GM23338 (cell line): Measurements from ENCODE around the gene MPP3. TPM values are rescaled to one million over a fixed set of nuclear protein-coding genes. Genes with fewer than 3 reads are reported as not detected.

Source experiments
- ATAC-seq: fragments of 200-7000 bp; cut with Tn5 transposase; 3 replicates; pipeline ENCODE4 v1.9.1; 2020
- DNase-seq: peaks from one replicate; pipeline ENCODE4 v3.0.0-alpha.2; 2015; ENCODE audit warnings: low spot score
- H2AFZ ChIP-seq: fragments of 200-600 bp; sonication (generic); 2 replicates; pipeline ENCODE4 v1.8.0; 2016; ENCODE audit warnings: antibody characterized with exemption, mild to moderate bottlenecking, moderate library complexity
- H3F3A ChIP-seq: fragments of 200-600 bp; sonication (generic); replicated peaks from 2 replicates; pipeline ENCODE4 v1.8.0; 2017; ENCODE audit warnings: antibody characterized with exemption, mixed run types, low read depth
- H3K27ac ChIP-seq: fragments of 200-600 bp; sonication (generic); 2 replicates; pipeline ENCODE4 v1.6.1; 2016; ENCODE audit warnings: low read depth
- H3K27me3 ChIP-seq: fragments of 200-600 bp; sonication (generic); 2 replicates; pipeline ENCODE4 v1.8.0; 2016; ENCODE audit warnings: mild to moderate bottlenecking, mixed run types, moderate library complexity; ENCODE audit not compliant: insufficient read depth
- H3K36me3 ChIP-seq: fragments of 200-600 bp; sonication (generic); 2 replicates; pipeline ENCODE4 v1.8.0; 2016; ENCODE audit warnings: mild to moderate bottlenecking; ENCODE audit not compliant: insufficient read depth
- H3K4me1 ChIP-seq: fragments of 200-600 bp; sonication (generic); 2 replicates; pipeline ENCODE4 v1.8.0; 2016; ENCODE audit warnings: mild to moderate bottlenecking, moderate library complexity; ENCODE audit not compliant: insufficient read depth
- H3K4me2 ChIP-seq: fragments of 200-600 bp; sonication (generic); 2 replicates; pipeline ENCODE4 v1.7.1; 2017; ENCODE audit warnings: mixed run types
- H3K4me3 ChIP-seq: fragments of 200-600 bp; sonication (generic); 2 replicates; pipeline ENCODE4 v1.6.1; 2016; ENCODE audit warnings: mixed run types
- H3K79me2 ChIP-seq: fragments of 200-600 bp; sonication (generic); replicated peaks from 2 replicates; pipeline ENCODE4 v1.8.0; 2017; ENCODE audit warnings: mild to moderate bottlenecking; ENCODE audit not compliant: insufficient read depth
- H3K9me2 ChIP-seq: fragments of 200-600 bp; sonication (generic); 2 replicates; pipeline ENCODE4 v1.8.0; 2017; ENCODE audit not compliant: insufficient read depth
- H4K20me1 ChIP-seq: fragments of 200-600 bp; sonication (generic); replicated peaks from 2 replicates; pipeline ENCODE4 v1.8.0; 2017; ENCODE audit warnings: mild to moderate bottlenecking; ENCODE audit not compliant: insufficient read depth
- H3K27ac Mint-ChIP-seq: 2 replicates; pipeline ENCODE4 v1.8.0; 2020; ENCODE audit warnings: inconsistent platforms, mild to moderate bottlenecking, moderate library complexity, mixed read lengths
- H3K27me3 Mint-ChIP-seq: 3 replicates; pipeline ENCODE4 v1.8.0; 2022; ENCODE audit warnings: low read depth, mild to moderate bottlenecking, moderate library complexity, mixed read lengths, inconsistent platforms; ENCODE audit not compliant: insufficient read depth, poor library complexity
- H3K36me3 Mint-ChIP-seq: 3 replicates; pipeline ENCODE4 v1.8.0; 2021; ENCODE audit warnings: low read depth, mild to moderate bottlenecking, inconsistent platforms, moderate library complexity, mixed read lengths
- H3K4me1 Mint-ChIP-seq: 3 replicates; pipeline ENCODE4 v1.8.0; 2020; ENCODE audit warnings: mild to moderate bottlenecking, inconsistent platforms, mixed read lengths
- H3K4me3 Mint-ChIP-seq: 3 replicates; pipeline ENCODE4 v1.8.0; 2021; ENCODE audit warnings: moderate library complexity, mild to moderate bottlenecking, inconsistent platforms, mixed read lengths
- H3K9me3 Mint-ChIP-seq: 3 replicates; pipeline ENCODE4 v1.8.0; 2020; ENCODE audit warnings: moderate library complexity, mild to moderate bottlenecking, inconsistent platforms, mixed read lengths
- CREB1 ChIP-seq: fragments of 250-450 bp; sonication (Bioruptor Pico); IDR thresholded peaks from 2 replicates; pipeline ENCODE4 v1.5.0; 2020; ENCODE audit warnings: low read depth, mild to moderate bottlenecking, moderate library complexity
- CTCF ChIP-seq, 2 experiments: fragments of 200-600 bp in 1 of 2; sonication (generic) in 1 of 2; conservative IDR thresholded peaks; 2 replicates each; pipeline versions ENCODE4 v1.5.1 to v1.6.1; 2016 to 2017; ENCODE audit warnings: antibody characterized with exemption in 2 of 2, low read depth in 2 of 2, mild to moderate bottlenecking in 2 of 2, moderate library complexity in 1 of 2
- ETS1 ChIP-seq: IDR thresholded peaks from 2 replicates; pipeline ENCODE4 v1.6.1; 2016; ENCODE audit warnings: antibody characterized with exemption
- EZH2 ChIP-seq: fragments of 200-600 bp; sonication (generic); IDR thresholded peaks from one replicate; pipeline ENCODE4 v1.8.0; 2017; ENCODE audit warnings: antibody characterized with exemption, mild to moderate bottlenecking, low read depth; ENCODE audit not compliant: unreplicated experiment
- EZH2phosphoT487 ChIP-seq: fragments of 200-600 bp; sonication (generic); IDR thresholded peaks from one replicate; pipeline ENCODE4 v1.8.1; 2018; ENCODE audit warnings: antibody characterized with exemption; ENCODE audit not compliant: unreplicated experiment
- JUNB ChIP-seq: IDR thresholded peaks from one replicate; pipeline ENCODE4 v1.6.1; 2016; ENCODE audit warnings: antibody characterized with exemption; ENCODE audit not compliant: unreplicated experiment
- POLR2AphosphoS5 ChIP-seq: IDR thresholded peaks from 2 replicates; pipeline ENCODE4 v1.6.1; 2016; ENCODE audit warnings: antibody characterized with exemption, low read depth
- REST ChIP-seq: IDR thresholded peaks from one replicate; pipeline ENCODE4 v1.6.1; 2018; ENCODE audit warnings: antibody characterized with exemption; ENCODE audit not compliant: unreplicated experiment
- STAT1 ChIP-seq: IDR thresholded peaks from one replicate; pipeline ENCODE4 v1.6.1; 2016; ENCODE audit warnings: antibody characterized with exemption; ENCODE audit not compliant: unreplicated experiment
- ZNF114 ChIP-seq: fragments of 250-450 bp; sonication (Bioruptor Pico); IDR thresholded peaks from 2 replicates; pipeline ENCODE4 v1.5.0; 2020; ENCODE audit warnings: mild to moderate bottlenecking, moderate library complexity
- ZNF331 ChIP-seq: fragments of 250-450 bp; sonication (Bioruptor Pico); IDR thresholded peaks from 2 replicates; pipeline ENCODE4 v1.5.0; 2020; ENCODE audit warnings: low read depth, mild to moderate bottlenecking, moderate library complexity
- ZNF462 ChIP-seq: fragments of 250-450 bp; sonication (Bioruptor Pico); IDR thresholded peaks from 2 replicates; pipeline ENCODE4 v1.5.0; 2020; ENCODE audit warnings: mild to moderate bottlenecking, moderate library complexity
- polyA plus RNA-seq: library from polyadenylated mRNA; unstranded; fragments of >200 nt; fragmentation: Nextera tagmentation; extraction: Ambion mirVana; gene quantifications from 2 replicates; pipeline ENCODE4 v1.2.1, GENCODE V29; 2016
- total RNA-seq: library from RNA; depleted of rRNA; stranded (reverse); fragments of >200 nt; shearing (Covaris generic); gene quantifications from 2 replicates; pipeline ENCODE4 v1.2.3, GENCODE V29; 2014

Gene MPP3
- total and polyA plus RNA-seq, 2 experiments from 2014 or later: 6.6 to 7.4 TPM

GRCh38 chr17:43864161-43864984, 31.4 kb upstream of the MPP3 start:
- Histone ChIP-seq H3K27me3 (no peaks in the 10 kb centered on the region), H4K20me1 (no peaks in the 10 kb centered on the region), H3K4me3 (no peak overlapping the region), H3F3A (no peaks in the 10 kb centered on the region), H3K79me2 (no peaks in the 10 kb centered on the region), H3K9me2 (no peaks in the 10 kb centered on the region), H2AFZ (no peak overlapping the region), H3K27ac (no peak overlapping the region), H3K4me2 (no peak overlapping the region), H3K36me3 (no peaks in the 10 kb centered on the region), H3K4me1 (no peaks in the 10 kb centered on the region)
- Mint-ChIP-seq H3K4me1 (no peaks in the 10 kb centered on the region), H3K4me3 (no peak overlapping the region), H3K36me3 (no peaks in the 10 kb centered on the region), H3K27ac (no peak overlapping the region), H3K27me3 (peaks cover 2% of the 10 kb centered on the region), H3K9me3 (no peaks in the 10 kb centered on the region; the same call in 2 of the 3 replicates)
- DNase-seq (no peak), ATAC-seq (no peak)
- no peak for TF ChIP-seq JUNB
- TF ChIP-seq CTCF (conservative IDR thresholded peaks at IDR 0.05; ENCODE audit: low read depth in 2 of 2): no peak
- no peak for TF ChIP-seq ZNF114 (CRISPR knock-in tag)
- no peak for TF ChIP-seq EZH2phosphoT487
- no peak for TF ChIP-seq ETS1
- no peak for TF ChIP-seq ZNF331 (CRISPR knock-in tag)
- TF ChIP-seq EZH2: no peak
- no peak for TF ChIP-seq ZNF462 (CRISPR knock-in tag)
- TF ChIP-seq POLR2AphosphoS5: no peak
- TF ChIP-seq CREB1 (CRISPR knock-in tag): no peak
- TF ChIP-seq REST: no peak
- no peak for TF ChIP-seq STAT1
